ENCODE data around the gene NFIC. TPM values are rescaled to one million over a fixed set of nuclear protein-coding genes. Genes with fewer than 3 reads are reported as not detected.
A peak's percentile ranks its signal among the peaks of the same experiment; 100 is the strongest.
"Not testable (repeated sequence)": the region's sequence is repeated elsewhere in the genome, so short reads cannot be mapped to it uniquely, and the experiment has no call there.

NFIC gene
- total RNA-seq, 4 donors from 2014 or later, result 138 to 200 (median 160) TPM

- no peak for TF ChIP-seq EP300 (IDR thresholded peaks at IDR 0.05)
- no peaks in the 10 kb centered on the region for H3K27me3 ChIP-seq
- WGBS, 2 donors, result 49 to 66% methylated on average over 12 of the region's 12 CpGs
- H3K4me3 ChIP-seq, result no peak overlapping the region
- no peaks in the 10 kb centered on the region for H3K9me3 ChIP-seq
- H3K36me3 ChIP-seq, result no peaks in the 10 kb centered on the region
- DNase-seq (ENCODE audit: low spot score in 2 of 2), result no peak
- peaks cover 0 to 54% (median 44%) of the 10 kb centered on the region in 4 donors for H3K4me1 ChIP-seq
- peak overlapping the region; percentile 25 to 96 (median 73) for H3K27ac ChIP-seq
Observed at GRCh38 chr19:3338541-3339181, 27.7 kb upstream of the NFIC start.

GRCh38 chr19:3340340-3340739 lies 26.0 kb upstream of the NFIC start:
- Histone ChIP-seq H3K4me1 (peaks cover 0 to 59% (median 42%) of the 10 kb centered on the region in 4 donors), H3K27ac (peak overlapping the region in 2 of 4 donors; percentile 14 to 18), H3K4me3 (no peak overlapping the region), H3K36me3 (no peaks in the 10 kb centered on the region), H3K27me3 (no peaks in the 10 kb centered on the region), H3K9me3 (no peaks in the 10 kb centered on the region)
- 83 to 84% methylated on average over 5 to 11 of the region's 11 CpGs for WGBS, 2 donors
- no peak for DNase-seq (ENCODE audit: low spot score in 2 of 2)
- TF ChIP-seq EP300 (IDR thresholded peaks at IDR 0.05), result no peak
- no peak for TF ChIP-seq POLR2A (IDR thresholded peaks at IDR 0.05)
- TF ChIP-seq CTCF (IDR thresholded peaks at IDR 0.05), result no peak

- 75 to 76% methylated on average over 9 of the region's 9 CpGs for WGBS, 2 donors
- H3K4me1 ChIP-seq, result peaks cover 0 to 54% (median 35%) of the 10 kb centered on the region in 4 donors
- H3K27ac ChIP-seq, result peak overlapping the region in 1 of 4 donors; percentile 75
- H3K36me3 ChIP-seq, result no peaks in the 10 kb centered on the region
- no peaks in the 10 kb centered on the region for H3K9me3 ChIP-seq
- DNase-seq (ENCODE audit: low spot score in 2 of 2), result no peak
- no peak overlapping the region for H3K4me3 ChIP-seq
- no peak for TF ChIP-seq CTCF (IDR thresholded peaks at IDR 0.05)
- no peak for TF ChIP-seq EP300 (IDR thresholded peaks at IDR 0.05)
- TF ChIP-seq POLR2A (IDR thresholded peaks at IDR 0.05), result no peak
- H3K27me3 ChIP-seq, result no peaks in the 10 kb centered on the region
Observed at GRCh38 chr19:3342246-3342645, 24.1 kb upstream of the NFIC start.

GRCh38 chr19:3342962-3343361 lies 23.4 kb upstream of the NFIC start:
- H3K4me3 ChIP-seq, result peak overlapping the region in 1 of 4 donors; percentile 35
- H3K36me3 ChIP-seq; DNase-seq (ENCODE audit: low spot score in 2 of 2); H3K27me3 ChIP-seq; H3K9me3 ChIP-seq: not testable (repeated sequence)
- peaks cover 0 to 50% (median 29%) of the 10 kb centered on the region in 4 donors for H3K4me1 ChIP-seq
- peak overlapping the region; percentile 26 to 87 (median 70) for H3K27ac ChIP-seq
- WGBS, 2 donors, result 87 to 89% methylated on average over 9 of the region's 9 CpGs

- Histone ChIP-seq H3K4me1 (peaks cover 0 to 41% (median 22%) of the 10 kb centered on the region in 4 donors), H3K4me3 (peak overlapping the region in 2 of 4 donors; percentile 10 to 35)
- 31 to 39% methylated on average over 22 to 26 of the region's 26 CpGs for WGBS, 2 donors
Observed at GRCh38 chr19:3343619-3344502, 22.5 kb upstream of the NFIC start.

More at GRCh38 chr19:3343619-3344502, 22.5 kb upstream of the NFIC start:
- DNase-seq (ENCODE audit: low spot score in 2 of 2), result peak; percentile 83 to 90
- H3K27me3 ChIP-seq, result no peaks in the 10 kb centered on the region
- peak in 1 of 2 donors; percentile 7 for TF ChIP-seq POLR2A (IDR thresholded peaks at IDR 0.05)
- peak in 3 of 5 experiments; percentile 15 to 35 (median 26) for TF ChIP-seq CTCF (IDR thresholded peaks at IDR 0.05)
- TF ChIP-seq EP300 (IDR thresholded peaks at IDR 0.05), result peak; percentile 22 to 74
- H3K9me3 ChIP-seq, result no peaks in the 10 kb centered on the region
- H3K36me3 ChIP-seq, result no peaks in the 10 kb centered on the region
- peak overlapping the region; percentile 26 to 87 (median 70) for H3K27ac ChIP-seq

All from tibial nerve (tissue), 4 donors.